ENCODE measurements around the gene CCDC86. TPM values are rescaled to one million over a fixed set of nuclear protein-coding genes. Genes with fewer than 3 reads are reported as not detected.

CCDC86 gene
- polyA plus RNA-seq, 2 of the 4 experiments (the other 2 are of a cell fraction): 42.8 to 71.1 TPM

- peak; percentile 96 for TF ChIP-seq HOXB5 (CRISPR knock-in tag; IDR thresholded peaks at IDR 0.05)
- no peak for TF ChIP-seq ZC3H11A (IDR thresholded peaks at IDR 0.05)
- TF ChIP-seq KDM5A (IDR thresholded peaks at IDR 0.05): peak; percentile 69
- peak; percentile 55 for TF ChIP-seq CHD2 (IDR thresholded peaks at IDR 0.05; ENCODE audit: low read length, partially characterized antibody)
- no peak for TF ChIP-seq POLR2AphosphoS2 (conservative IDR thresholded peaks at IDR 0.05; ENCODE audit: low read length)
- no peak for TF ChIP-seq ATOH8 (CRISPR knock-in tag; IDR thresholded peaks at IDR 0.05; ENCODE audit: low read depth)
- TF ChIP-seq CEBPB (IDR thresholded peaks at IDR 0.05): peak in 1 of 2 experiments; percentile 38; a peak in 1 of 4 replicates
Observed at GRCh38 chr11:60841797-60842667, at the start of gene CCDC86 (continued).

- 0% methylated on average over 3 of the region's 3 CpGs for WGBS (ENCODE audit: missing lambda C conversion rate)
- H3K4me3 ChIP-seq: no peak overlapping the region
- no peaks in the 10 kb centered on the region for H3K4me1 ChIP-seq
- ATAC-seq (no peak), FAIRE-seq (no peak), DNase-seq (ENCODE audit: low read depth in 1 of 2, low spot score in 1 of 2) (no peak)
- H3K4me2 ChIP-seq: no peak overlapping the region
- POLR2A ChIA-PET: no interaction called here
- CTCF ChIA-PET: interaction anchor here (1.4 to 4.9 kb wide), 3 partner anchors 8 to 29 kb away, joined by 3 to 27 read pairs (median 3); no protein-coding TSS in a partner anchor
- no peak for TF ChIP-seq EP300 (IDR thresholded peaks at IDR 0.05)
- no peak for TF ChIP-seq ZSCAN20 (CRISPR knock-in tag; IDR thresholded peaks at IDR 0.05)
- TF ChIP-seq RAD21 (conservative IDR thresholded peaks at IDR 0.05 in 1 of 2, IDR thresholded peaks at IDR 0.05 in 1 of 2): no peak
- no peak for TF ChIP-seq TFCP2L1 (CRISPR knock-in tag; IDR thresholded peaks at IDR 0.05)
- H3K9me3 ChIP-seq: peaks cover 5% of the 10 kb centered on the region; the same call in 2 of the 3 replicates
- no peak overlapping the region for H3K27ac ChIP-seq
Observed at GRCh38 chr11:60792521-60792920, 49.4 kb upstream of the CCDC86 start.

GRCh38 chr11:60795291-60795690 is 46.6 kb upstream of the CCDC86 start:
- no peak overlapping the region for H3K4me2 ChIP-seq
- ChIA-PET POLR2A (no interaction called here), CTCF (interaction anchor here (2.2 kb wide), 1 partner anchor 20 kb away, joined by 7 read pairs; no protein-coding TSS in a partner anchor)
- no peaks in the 10 kb centered on the region for H3K4me1 ChIP-seq
- H3K9me3 ChIP-seq: peaks cover 5% of the 10 kb centered on the region; the same call in 2 of the 3 replicates
- H3K27ac ChIP-seq: no peak overlapping the region
- no peak overlapping the region for H3K4me3 ChIP-seq
- no peak for FAIRE-seq
- WGBS (ENCODE audit: missing lambda C conversion rate): 25% methylated on average over 6 of the region's 6 CpGs
- DNase-seq (ENCODE audit: low read depth in 1 of 2, low spot score in 1 of 2): no peak
- TF ChIP-seq FOXS1 (CRISPR knock-in tag; IDR thresholded peaks at IDR 0.05): no peak
- TF ChIP-seq NFE2L2 (conservative IDR thresholded peaks at IDR 0.05; ENCODE audit: low read length): no peak
- no peak for TF ChIP-seq HDAC2 (IDR thresholded peaks at IDR 0.05)
- no peak for TF ChIP-seq GATA3 (IDR thresholded peaks at IDR 0.05; ENCODE audit: borderline replicate concordance)
- no peak for TF ChIP-seq JUNB (IDR thresholded peaks at IDR 0.05)
- TF ChIP-seq CBX2 (IDR thresholded peaks at IDR 0.05; ENCODE audit: borderline replicate concordance, low read depth): no peak
- no peak for TF ChIP-seq PHF8 (IDR thresholded peaks at IDR 0.05; ENCODE audit: borderline replicate concordance, low read depth)
- TF ChIP-seq EHF (CRISPR knock-in tag; IDR thresholded peaks at IDR 0.05): no peak
- no peak for TF ChIP-seq ESRRA (IDR thresholded peaks at IDR 0.05; ENCODE audit: borderline replicate concordance, low read length)
- TF ChIP-seq CTCF (IDR thresholded peaks at IDR 0.05): no peak
- no peak for TF ChIP-seq CEBPB (IDR thresholded peaks at IDR 0.05)
- TF ChIP-seq REST (IDR thresholded peaks at IDR 0.05): no peak
- TF ChIP-seq E2F6 (IDR thresholded peaks at IDR 0.05; ENCODE audit: borderline replicate concordance, low read depth): no peak
- TF ChIP-seq MAZ (IDR thresholded peaks at IDR 0.05; ENCODE audit: borderline replicate concordance, low read depth, low read length): no peak
- TF ChIP-seq POLR2AphosphoS2 (conservative IDR thresholded peaks at IDR 0.05; ENCODE audit: low read length): no peak
- no peak for TF ChIP-seq PBX3 (IDR thresholded peaks at IDR 0.05)
- no peak for TF ChIP-seq RAD21 (conservative IDR thresholded peaks at IDR 0.05 in 1 of 2, IDR thresholded peaks at IDR 0.05 in 1 of 2)
- TF ChIP-seq NR3C1 (IDR thresholded peaks at IDR 0.05): no peak
- ATAC-seq: no peak
